Muscle of arm (tissue), 14 donors: ENCODE measurements around the gene WDR36. TPM values are rescaled to one million over a fixed set of nuclear protein-coding genes. Genes with fewer than 3 reads are reported as not detected.

Source experiments
- DNase-seq: peaks from one replicate; pipeline ENCODE4 v3.0.0-alpha.2; 2013
- long read RNA-seq, 11 donors: transcript quantifications; one replicate each; lab custom pipeline, GENCODE V29; 2026
- polyA plus RNA-seq, 12 donors: library from polyadenylated mRNA; unstranded; fragments of 120-200 nt; gene quantifications; one replicate each; pipeline ENCODE4 v1.2.1, GENCODE V29; 2013; ENCODE audit not compliant: insufficient read length in 12 of 12

The WDR36 gene
- polyA plus RNA-seq: 100 to 1,000 TPM in 1 of 12 donors, 10 to 100 TPM in 11; 14.2 to 210 (median 20.2) TPM
- long read RNA-seq, donor 1: 0 reads
- long read RNA-seq, donor 2, full-length matches to known transcripts: 2 of 2 reads
- long read RNA-seq, donor 2, partial matches to known transcripts: 0 of 2 reads
- long read RNA-seq, donor 2, other reads (novel, unspliced or antisense): 0 of 2 reads
- long read RNA-seq, donor 3, partial matches to known transcripts: 0 of 1 reads
- long read RNA-seq, donor 3, other reads (novel, unspliced or antisense): 0 of 1 reads
- long read RNA-seq, donor 4: 0 reads
- long read RNA-seq, donor 5, full-length matches to known transcripts: 2 of 2 reads
- long read RNA-seq, donor 5, partial matches to known transcripts: 0 of 2 reads
- long read RNA-seq, donor 5, other reads (novel, unspliced or antisense): 0 of 2 reads
- long read RNA-seq, donor 6: 0 reads
- long read RNA-seq, donor 7, full-length matches to known transcripts: 1 of 1 reads
- long read RNA-seq, donor 7, partial matches to known transcripts: 0 of 1 reads
- long read RNA-seq, donor 7, other reads (novel, unspliced or antisense): 0 of 1 reads
- long read RNA-seq, donor 8, full-length matches to known transcripts: 3 of 3 reads
- long read RNA-seq, donor 8, partial matches to known transcripts: 0 of 3 reads
- long read RNA-seq, donor 8, other reads (novel, unspliced or antisense): 0 of 3 reads
- long read RNA-seq, donor 9: 0 reads
- long read RNA-seq, donor 10: 0 reads
- long read RNA-seq, donor 11, full-length matches to known transcripts: 1 of 1 reads
- long read RNA-seq, donor 11, partial matches to known transcripts: 0 of 1 reads
- long read RNA-seq, donor 11, other reads (novel, unspliced or antisense): 0 of 1 reads

- DNase-seq: peak; percentile 93
Measured at GRCh38 chr5:111092062-111092853, at the start of gene WDR36. Gene WDR36 (plus strand): TSS chr5:111092348. CDS start chr5:111092457, 109 bp downstream.

- no peak for DNase-seq
Measured at GRCh38 chr5:111043712-111044506, 48.2 kb upstream of the WDR36 start.

GRCh38 chr5:111058064-111058463, 34.1 kb upstream of the WDR36 start:
- DNase-seq: no peak

GRCh38 chr5:111060169-111060568, 32.0 kb upstream of the WDR36 start:
- no peak for DNase-seq

GRCh38 chr5:111061618-111062017, 30.5 kb upstream of the WDR36 start:
- DNase-seq: no peak

- no peak for DNase-seq
Measured at GRCh38 chr5:111063709-111064322, 28.3 kb upstream of the WDR36 start.

- DNase-seq: no peak
Measured at GRCh38 chr5:111066261-111066938, 25.7 kb upstream of the WDR36 start.

GRCh38 chr5:111068213-111068612, 23.9 kb upstream of the WDR36 start:
- DNase-seq: no peak

GRCh38 chr5:111069839-111070238, 22.3 kb upstream of the WDR36 start:
- DNase-seq: no peak

- DNase-seq: no peak
Measured at GRCh38 chr5:111070272-111071134, 21.6 kb upstream of the WDR36 start.

GRCh38 chr5:111071413-111071812, 20.7 kb upstream of the WDR36 start, which contains the start of gene TSLP:
Gene TSLP (plus strand): TSS chr5:111071713. CDS start chr5:111071891, 178 bp downstream.
- DNase-seq: no peak

- DNase-seq: no peak
Measured at GRCh38 chr5:111072949-111073682, 19.0 kb upstream of the WDR36 start.

GRCh38 chr5:111074244-111074643, 17.9 kb upstream of the WDR36 start:
- DNase-seq: no peak

GRCh38 chr5:111075520-111075919, 16.6 kb upstream of the WDR36 start:
- DNase-seq: no peak

- DNase-seq: no peak
Measured at GRCh38 chr5:111076091-111076490, 16.1 kb upstream of the WDR36 start.

- no peak for DNase-seq
Measured at GRCh38 chr5:111077678-111078077, 14.5 kb upstream of the WDR36 start.

GRCh38 chr5:111079846-111080245, 12.3 kb upstream of the WDR36 start:
- DNase-seq: no peak

- DNase-seq: no peak
Measured at GRCh38 chr5:111083323-111083722, 8.8 kb upstream of the WDR36 start.
